GM12875 (cell line): ENCODE data around the gene CDH18.

Source experiments
- H3K4me3 ChIP-seq: one replicate; pipeline ENCODE4 v1.5.1; 2011; ENCODE audit warnings: low read depth, low read length, control low read depth
- TF ChIP-seq, protein P1 (sequence below): IDR thresholded peaks from 2 replicates; pipeline ENCODE4 v1.5.1; 2011; ENCODE audit warnings: low read depth, mild to moderate bottlenecking, control low read depth, inconsistent platforms, low read length, moderate library complexity, borderline replicate concordance; ENCODE audit not compliant: insufficient read depth

CDH18 gene

DNA sequence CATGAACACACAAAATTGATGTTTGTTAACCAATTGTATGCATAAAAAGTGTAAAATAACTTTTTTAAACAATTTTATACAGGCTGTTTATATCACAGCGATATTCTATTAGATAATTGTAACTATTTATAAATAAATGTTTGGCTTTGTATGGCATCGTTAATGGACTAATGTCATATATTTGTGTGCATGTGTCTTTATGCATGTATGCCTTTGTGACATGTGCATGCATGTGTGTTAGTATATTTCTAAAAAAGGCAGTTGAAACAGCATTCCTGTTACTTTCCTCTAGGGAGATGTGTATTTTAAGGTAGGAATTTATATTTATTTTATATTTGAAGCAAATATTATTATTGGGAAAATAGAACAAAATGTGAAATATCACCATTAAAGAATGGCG is 268.9 kb downstream of the CDH18 start:
- TF ChIP-seq, protein P1, sequence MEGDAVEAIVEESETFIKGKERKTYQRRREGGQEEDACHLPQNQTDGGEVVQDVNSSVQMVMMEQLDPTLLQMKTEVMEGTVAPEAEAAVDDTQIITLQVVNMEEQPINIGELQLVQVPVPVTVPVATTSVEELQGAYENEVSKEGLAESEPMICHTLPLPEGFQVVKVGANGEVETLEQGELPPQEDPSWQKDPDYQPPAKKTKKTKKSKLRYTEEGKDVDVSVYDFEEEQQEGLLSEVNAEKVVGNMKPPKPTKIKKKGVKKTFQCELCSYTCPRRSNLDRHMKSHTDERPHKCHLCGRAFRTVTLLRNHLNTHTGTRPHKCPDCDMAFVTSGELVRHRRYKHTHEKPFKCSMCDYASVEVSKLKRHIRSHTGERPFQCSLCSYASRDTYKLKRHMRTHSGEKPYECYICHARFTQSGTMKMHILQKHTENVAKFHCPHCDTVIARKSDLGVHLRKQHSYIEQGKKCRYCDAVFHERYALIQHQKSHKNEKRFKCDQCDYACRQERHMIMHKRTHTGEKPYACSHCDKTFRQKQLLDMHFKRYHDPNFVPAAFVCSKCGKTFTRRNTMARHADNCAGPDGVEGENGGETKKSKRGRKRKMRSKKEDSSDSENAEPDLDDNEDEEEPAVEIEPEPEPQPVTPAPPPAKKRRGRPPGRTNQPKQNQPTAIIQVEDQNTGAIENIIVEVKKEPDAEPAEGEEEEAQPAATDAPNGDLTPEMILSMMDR = no peak
- H3K4me3 ChIP-seq = no peak overlapping the region

DNA sequence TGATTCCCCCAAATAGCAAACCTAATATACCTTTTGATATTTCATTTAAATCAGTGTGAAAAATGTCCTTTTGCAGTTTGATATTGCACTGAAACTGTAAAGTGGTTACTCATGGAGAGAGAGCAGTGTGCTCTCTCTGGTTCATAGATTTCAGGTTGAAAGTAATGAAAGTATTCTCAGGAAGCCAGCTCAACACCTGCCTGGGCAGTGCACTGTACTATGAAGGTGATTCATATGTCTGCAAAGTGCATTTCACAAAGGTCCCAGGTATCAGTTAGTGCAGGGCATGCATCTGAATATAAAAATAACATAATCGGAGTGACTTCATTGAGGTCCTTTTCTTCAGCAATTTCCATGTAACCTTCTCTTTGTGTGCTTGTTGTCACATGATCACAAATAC is 274.3 kb downstream of the CDH18 start:
- no peak overlapping the region for H3K4me3 ChIP-seq
- TF ChIP-seq, protein P1 = no peak

DNA sequence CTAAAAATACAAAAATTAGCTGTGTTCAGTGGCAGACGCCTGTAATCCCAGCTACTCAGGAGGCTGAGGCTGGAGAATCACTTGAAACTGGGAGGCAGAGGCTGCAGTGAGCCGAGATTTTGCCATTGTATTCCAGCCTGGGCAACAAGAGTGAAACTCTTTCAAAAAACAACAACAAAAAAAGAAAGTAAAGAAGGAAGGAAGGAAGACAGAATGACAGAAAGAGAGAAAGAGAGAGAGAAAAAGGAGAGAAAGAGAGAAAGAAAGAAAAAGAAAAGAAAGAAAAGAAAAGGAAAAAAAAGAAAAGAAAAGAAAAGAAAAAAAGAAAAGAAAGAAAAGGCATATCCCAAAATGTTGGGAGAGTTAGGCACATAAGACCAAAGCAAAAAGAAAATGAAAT is 278.6 kb downstream of the CDH18 start:
- H3K4me3 ChIP-seq = no peak overlapping the region
- TF ChIP-seq, protein P1 = no peak

DNA sequence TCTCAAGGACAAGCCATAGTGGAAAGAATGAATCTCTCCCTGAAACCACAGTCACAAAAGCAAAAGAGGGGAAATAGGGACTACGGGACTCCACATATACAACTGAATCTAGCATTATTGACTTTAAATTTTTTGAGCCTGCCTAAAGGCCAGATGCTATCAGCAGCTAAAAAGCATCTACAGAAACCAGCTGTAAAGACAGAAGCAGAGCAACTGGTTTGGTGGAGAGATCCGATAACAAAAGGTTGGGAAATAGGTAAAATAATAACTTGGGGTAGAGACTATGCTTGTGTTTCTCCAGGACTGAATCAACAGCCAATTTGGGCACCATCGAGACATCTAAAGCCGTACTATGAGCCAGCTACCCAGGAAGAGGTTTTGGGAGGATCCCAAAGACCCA is 281.2 kb downstream of the CDH18 start:
- TF ChIP-seq, protein P1 = no peak
- H3K4me3 ChIP-seq = no peak overlapping the region

DNA sequence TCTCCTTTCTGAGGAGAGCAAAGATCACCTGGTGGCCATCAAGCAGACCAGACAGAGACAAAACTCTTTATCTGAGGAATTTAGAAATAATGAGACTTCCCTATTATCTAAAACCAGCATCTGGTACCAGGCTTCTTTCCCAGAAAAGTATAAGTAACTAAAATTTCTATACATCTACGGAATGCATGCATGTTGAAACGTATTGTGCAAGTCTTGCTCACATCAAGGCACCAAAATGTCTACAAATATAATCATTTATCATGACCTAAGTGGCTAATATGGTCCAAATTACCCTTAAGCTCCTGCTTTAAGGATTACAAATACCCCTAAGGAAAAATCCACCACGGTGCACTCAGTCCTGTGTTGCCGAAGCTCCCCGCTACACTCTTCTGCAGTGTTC is 286.3 kb downstream of the CDH18 start:
- TF ChIP-seq, protein P1 = no peak

DNA sequence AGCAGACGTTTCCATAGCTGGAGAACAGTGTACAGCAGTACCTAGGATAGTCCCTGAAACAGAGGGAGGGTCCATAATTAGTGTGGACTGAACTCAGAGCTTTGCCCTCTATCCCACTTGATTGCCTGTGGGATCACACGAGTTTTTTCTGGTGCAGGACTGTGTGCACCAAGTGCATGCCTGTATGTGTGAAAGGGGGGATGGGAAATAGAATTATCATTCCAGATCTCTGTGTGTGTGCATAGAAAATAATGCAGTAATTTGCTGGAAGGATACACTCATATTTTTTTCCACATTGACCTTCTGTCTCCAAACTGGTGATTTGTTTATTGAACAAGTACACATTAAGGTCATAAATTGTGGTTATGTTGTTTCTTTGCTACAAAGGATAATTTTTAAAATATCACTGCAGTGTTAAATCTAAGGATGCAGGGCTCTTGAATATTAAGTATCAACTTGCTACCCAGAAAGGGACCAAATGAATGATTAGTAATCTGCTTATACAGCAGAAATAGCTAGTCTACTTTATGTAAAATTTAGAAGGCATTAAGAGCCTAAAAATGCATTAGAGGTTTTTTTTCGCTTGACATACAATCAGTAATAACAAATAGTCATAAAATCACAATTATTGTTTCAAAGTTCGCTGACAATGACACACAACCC is 292.9 kb downstream of the CDH18 start:
- TF ChIP-seq, protein P1 = no peak
- H3K4me3 ChIP-seq = no peak overlapping the region

More for the DNA sequence above, 286.3 kb downstream of the CDH18 start:
- no peak overlapping the region for H3K4me3 ChIP-seq

DNA sequence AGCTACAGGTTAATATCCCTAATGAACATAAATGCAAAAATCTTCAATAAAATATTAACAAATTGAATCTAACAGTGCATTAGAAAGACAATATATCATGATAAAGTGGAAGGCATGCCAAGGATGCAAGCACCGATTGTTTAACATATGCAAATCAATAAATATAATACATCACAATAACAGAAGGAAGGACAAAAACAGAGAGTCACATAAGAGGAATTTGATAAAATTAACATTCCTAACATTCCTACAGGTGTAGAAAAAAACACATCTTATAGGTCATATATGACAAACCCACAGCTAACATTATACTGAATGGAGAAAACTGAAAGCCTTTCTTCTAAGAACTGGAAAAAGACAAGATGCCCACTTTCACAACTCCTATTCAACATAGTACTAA is 297.0 kb downstream of the CDH18 start:
- TF ChIP-seq, protein P1 = no peak

More for the DNA sequence above, 297.0 kb downstream of the CDH18 start:
- no peak overlapping the region for H3K4me3 ChIP-seq
